GDM1 (cell line): Measurements from ENCODE around the gene SLC16A10.
"Not testable (repeated sequence)": the region's sequence is repeated elsewhere in the genome, so short reads cannot be mapped to it uniquely, and the experiment has no call there.

Source experiments
- DNase-seq: peaks from one replicate; lab custom pipeline; 2025; lab: John Stamatoyannopoulos, UW

Gene SLC16A10

DNA sequence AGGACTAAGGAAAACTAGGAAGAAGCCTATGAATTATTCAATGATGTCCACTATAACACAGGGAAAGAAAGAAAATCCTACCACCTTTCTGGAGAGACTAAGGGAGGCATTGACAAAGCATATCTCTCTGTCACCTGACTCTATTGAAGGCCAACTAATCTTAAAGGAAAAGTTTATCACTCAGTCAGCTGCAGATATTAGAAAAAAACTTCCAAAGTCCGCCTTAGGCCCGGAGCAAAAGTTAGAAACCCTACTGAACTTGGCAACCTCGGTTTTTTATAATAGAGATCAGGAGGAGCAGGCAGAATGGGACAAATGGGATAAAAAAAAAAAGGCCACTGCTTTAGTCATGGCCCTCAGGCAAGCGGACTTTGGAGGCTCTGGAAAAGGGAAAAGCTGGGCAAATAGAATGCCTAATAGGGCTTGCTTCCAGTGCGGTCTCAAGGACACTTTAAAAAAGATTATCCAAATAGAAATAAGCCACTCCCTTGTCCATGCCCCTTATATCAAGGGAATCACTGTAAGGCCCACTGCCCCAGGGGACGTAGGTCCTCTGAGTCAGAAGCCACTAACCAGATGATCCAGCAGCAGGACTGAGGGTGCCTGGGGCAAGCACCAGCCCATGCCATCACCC is 47.0 kb downstream of the SLC16A10 start:
- not testable (repeated sequence) for DNase-seq

DNA sequence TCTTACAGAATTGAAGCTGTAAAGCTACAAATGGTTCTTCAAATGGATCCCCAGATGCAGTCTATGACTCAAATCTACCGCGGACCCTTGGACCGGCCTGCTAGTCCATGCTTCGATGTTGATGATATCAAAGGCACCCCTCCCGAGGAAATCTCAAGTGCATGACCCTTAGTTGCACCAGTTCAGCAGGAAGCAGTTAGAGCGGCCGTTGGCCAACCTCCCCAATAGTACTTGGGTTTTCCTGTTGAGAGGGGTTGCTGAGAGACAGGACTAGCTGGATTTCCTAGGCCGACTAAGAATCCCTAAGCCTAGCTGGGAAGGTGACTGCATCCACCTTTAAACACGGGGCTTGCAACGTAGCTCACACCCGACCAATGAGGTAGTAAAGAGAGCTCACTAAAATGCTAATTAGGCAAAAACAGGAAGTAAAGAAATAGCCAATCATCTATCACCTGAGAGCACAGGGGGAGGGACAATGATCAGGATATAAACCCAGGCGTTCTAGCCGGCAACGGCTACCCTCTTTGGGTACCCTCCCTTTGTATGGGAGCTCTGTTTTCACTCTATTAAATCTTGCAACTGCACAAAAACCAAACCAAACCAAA is 50.3 kb downstream of the SLC16A10 start:
- not testable (repeated sequence) for DNase-seq

DNA sequence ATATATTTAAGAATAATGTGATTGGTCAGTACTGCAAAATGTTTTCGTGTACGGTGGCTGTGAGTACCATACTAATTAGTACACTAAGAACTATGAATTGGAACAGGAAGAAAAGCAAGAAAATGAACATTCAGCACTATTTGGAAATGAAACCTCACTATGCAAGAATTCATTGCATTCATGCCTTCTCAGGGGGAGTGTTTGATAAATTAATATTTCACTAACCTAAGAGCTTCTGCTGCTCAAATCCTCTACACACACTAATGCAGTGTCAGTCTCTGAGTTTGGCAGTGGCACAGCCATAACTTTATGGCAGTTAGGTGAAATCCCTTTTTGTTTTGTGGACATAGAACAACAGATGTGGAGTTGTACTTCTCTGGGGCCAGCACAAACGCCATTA is 60.1 kb downstream of the SLC16A10 start:
- DNase-seq, result no peak

DNA sequence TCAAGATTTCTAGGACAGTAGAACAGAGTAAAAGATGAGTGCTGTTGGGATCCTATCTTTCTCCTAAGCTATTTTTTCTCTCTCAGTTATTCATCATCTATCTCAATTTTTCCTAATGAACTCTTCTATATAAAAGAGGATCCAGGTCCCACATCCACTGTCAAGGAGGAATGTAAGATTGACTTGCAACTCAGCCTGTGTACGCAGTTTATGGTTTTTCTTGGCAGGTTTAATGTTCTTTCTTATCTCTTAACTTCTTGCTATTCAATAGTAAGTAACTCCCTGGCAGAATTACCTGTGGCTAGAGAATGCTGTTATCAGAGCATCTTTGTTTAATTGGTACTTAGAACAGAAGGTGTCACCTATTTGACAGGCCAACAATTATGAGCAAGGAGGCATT is 60.8 kb downstream of the SLC16A10 start:
- DNase-seq, result no peak

DNA sequence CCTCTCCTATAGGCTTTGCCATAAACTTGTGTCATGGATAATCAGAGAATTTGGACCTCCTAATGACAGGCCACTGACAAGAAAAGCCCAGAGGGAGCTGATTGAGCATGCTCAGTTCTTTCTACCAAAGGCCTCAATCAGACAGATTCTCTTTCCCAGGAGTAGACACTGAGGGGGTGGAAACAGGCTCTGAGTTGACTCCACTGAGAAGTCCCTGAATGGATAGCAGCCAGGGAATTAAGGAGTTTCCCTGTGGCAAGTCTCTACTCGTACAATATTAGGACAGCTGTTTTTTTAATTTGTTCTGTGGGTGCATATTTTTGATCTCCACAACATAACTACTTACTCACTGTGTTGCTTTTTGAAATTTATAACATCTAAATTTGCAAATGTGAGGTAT is 63.3 kb downstream of the SLC16A10 start:
- DNase-seq, result no peak

DNA sequence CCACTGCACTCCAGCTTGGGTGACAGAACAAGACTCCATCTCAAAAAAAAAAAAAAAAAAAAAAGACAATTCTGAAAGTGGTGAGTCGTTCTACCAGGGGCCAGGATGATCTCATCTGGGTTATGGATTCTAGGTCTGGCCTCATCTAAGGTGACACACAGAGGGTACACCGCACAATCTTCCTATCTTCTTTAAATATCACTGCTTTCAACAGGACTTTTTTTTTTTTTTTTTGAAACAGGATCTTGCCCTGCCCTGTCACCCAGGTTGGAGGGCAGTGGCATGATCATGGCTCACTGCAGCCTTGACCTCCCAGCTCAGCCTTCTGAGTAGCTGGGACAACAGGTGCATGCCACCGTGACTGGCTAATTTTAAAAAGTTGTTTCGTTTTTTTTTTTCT is 67.7 kb downstream of the SLC16A10 start:
- no peak for DNase-seq

DNA sequence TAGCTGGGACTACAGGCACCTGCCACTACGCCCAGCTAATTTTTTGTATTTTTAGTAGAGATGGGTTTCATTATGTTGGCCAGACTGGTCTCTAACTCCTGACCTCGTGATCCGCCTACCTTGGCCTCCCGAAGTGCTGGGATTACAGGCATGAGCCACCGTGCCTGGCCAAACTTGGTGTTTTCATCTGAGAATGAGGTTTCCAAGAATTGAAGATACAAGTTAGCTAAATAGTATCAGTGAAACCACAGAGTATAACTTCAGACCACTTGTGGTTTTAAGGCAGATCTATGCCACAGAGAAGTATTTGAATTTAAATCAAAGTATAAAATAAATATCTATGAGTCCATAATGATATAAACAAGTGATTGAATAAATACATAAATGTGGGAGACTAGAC is 70.1 kb downstream of the SLC16A10 start:
- DNase-seq, result no peak

DNA sequence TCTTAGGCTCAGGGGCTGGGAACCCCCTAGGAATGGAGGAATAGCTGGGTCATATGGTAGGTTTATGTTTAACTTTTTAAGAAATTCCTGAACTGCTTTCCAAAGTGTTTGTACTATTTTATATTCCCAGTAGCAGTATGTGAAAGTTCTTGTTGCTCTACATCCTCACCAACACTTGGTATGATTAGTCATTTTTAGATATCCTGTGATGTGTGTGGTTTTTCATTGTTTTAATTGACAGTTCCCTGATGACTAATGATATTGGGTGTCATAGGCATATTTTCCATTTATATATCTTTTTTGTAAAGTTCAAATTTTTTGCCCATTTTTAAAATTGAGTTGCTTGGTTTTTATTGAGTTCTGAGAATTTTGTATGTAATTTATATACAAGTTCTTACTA is 72.3 kb downstream of the SLC16A10 start:
- DNase-seq, result no peak

DNA sequence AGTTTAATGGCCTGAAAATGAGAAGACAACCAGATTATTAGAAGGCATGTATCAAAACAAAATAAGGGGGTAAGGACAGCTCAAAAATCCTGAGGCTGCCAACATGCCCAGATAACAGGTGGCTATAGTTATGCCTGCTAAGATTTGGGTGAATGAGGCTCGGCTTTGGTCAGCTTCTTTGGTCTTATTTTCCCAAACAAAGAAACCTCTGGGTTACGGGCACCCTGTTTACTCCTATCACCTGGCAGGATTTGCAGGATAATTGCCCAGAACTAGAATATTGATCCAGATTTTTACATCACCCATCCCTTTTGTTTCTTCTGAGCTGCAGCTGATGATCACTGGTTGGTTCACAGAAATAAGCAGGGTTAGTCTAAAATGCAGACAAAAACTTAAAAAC is 74.3 kb downstream of the SLC16A10 start:
- no peak for DNase-seq

DNA sequence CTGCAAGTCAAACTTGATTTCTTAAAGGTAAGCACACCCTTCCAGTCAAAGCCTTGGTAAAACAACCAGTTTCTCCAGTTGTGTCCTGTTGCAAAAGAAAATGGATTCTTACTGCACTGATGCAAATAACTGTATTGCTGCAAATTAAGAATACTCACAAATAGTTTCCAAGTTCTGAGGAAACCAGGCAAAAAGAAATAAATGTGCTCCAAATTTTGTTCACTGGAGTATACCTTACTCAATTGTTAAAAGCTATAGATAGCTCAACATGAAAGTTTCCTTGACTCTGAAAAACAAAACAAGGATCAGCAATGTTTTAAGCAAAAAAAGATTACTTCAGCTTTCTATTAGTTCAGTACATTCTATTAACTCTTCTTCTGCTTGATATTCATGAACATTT is 75.2 kb downstream of the SLC16A10 start:
- DNase-seq, result no peak

DNA sequence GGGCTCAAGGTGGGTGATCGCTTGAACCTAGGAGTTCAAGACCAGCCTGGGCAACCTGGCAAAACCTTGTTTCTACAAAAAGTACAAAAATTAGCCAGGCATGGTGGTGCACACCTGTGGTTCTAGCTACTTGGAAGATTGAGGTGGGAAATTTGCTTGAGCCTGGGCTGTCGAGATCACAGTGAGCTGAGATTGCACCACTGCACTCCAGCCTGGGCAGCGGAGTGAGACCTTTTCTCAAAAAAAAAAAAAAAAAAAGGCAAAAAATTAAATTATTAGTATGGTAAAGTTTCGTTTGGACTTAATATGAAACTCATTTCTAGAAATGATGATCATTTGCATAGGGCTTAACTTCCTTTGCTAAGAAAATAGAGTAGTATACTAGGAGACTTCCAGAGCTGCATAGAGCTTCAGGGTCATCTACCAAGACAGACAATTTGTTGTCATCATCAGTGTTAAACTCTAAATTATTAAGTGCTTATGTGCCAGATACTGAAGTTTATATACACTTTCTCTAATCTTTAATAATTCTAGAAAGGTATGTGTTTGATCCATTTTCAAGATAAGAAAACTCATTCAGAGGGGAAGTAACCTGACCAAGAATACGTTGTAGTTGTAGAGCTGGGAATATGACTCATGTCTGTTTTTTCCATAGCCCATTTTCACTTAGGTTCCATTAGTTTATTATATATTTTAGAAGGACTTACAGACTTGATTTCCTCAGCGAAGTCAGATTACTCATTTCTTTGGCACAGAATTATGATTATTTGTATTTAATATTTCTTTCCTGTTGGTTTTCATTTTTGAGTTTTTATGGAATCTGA is 84.5 kb downstream of the SLC16A10 start:
- no peak for DNase-seq

DNA sequence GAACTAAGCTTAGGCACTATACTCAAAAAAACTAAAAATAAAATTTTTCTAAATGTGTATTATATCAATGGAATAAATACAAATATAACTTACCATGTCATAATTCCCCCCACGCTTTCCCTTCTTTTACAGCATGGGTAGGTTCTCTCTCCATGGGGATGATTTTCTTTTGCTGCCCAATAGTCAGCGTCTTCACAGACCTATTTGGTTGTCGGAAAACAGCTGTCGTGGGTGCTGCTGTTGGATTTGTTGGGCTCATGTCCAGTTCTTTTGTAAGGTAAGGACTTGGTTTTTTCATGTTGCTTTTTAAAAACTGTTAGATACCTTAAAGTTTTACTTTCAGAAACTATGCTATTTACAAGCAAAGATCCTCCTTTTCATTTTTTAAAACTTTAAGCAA is 85.3 kb downstream of the SLC16A10 start:
- DNase-seq, result no peak

DNA sequence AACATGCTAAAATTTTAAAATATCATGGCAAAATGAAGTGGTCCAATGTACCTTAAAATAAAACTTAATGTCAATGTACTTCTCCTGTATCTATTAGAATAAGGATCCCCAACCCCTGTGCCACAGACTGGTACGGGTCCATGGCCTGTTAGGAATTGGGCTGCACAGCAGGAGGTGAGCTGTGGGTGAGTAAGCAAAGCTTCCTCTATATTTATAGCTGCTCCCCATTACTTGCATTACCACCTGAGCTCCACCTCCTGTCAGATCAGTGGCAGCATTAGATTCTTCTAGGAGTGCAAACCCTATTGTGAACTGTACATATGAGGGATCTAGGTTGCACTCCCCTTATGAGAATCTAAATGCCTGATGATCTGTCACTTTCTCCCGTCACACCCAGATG is 86.0 kb downstream of the SLC16A10 start:
- no peak for DNase-seq

DNA sequence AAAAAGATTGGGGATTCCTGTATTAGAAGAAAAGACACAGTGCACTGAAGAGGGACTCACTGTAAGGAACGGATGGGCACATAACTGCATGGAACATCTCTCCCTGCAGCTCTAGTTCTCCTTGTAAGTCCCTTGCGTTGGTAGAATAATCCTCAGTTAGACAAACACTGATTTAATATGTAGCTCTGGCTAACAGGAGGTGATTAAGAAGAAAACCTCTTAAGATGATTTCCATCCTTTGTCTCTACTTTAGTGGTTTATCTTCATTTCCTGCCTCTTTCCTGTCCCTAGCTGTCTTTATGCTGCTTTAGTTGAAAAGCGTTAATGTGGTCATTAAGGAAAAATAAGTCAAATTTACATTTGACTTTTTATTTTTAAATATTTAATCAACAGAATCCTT is 86.6 kb downstream of the SLC16A10 start:
- no peak for DNase-seq

DNA sequence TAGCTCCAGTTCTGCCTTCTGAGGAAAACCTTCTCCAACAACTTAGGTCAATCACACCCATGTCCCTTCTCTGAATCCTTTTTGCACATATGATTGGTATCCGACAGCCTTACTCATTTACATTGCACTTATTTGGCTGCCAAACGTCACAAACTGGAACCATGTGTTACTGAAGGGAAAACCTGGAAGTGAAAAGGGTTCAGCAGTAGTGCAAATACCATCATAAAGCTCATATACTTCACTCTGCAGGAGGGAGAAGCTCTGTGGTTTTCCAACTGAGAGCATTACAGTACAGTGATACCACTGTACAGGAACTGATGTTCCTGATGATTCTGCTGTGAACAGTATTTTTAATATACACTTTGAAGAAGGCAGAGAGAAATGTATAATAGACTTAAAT is 87.8 kb downstream of the SLC16A10 start:
- DNase-seq, result no peak

DNA sequence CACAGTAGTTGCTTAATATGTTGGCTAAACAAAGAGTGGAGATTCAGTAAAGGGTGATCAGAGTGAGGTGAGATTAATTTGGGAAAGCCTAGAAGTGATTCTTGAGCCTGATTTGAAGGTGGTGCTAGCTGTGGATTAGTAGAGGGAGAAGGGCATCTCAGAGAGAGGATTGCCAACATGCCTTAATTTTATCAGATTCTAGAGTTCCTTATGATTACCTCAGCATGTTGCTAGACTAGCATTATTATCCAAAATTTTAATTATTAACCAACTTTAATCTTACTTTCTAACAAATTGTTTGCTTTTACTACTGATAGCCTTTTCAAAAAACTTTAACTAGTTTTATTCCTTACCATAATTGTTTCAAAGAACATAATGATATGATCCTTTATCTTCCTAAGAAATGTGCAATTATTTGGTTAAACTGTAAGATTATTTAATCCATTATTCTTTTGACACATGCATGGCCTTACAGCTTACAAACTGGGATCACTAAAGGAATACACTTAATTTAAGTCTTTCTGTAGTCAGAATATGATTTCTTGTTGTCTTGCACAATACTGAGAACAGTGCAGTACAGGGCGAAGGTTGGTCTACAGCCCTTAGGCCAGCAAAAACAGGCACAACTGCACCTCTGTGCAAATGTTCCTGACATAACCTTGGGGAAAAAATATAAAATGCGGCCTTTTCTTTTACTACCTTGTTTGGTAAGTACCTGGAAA is 88.9 kb downstream of the SLC16A10 start:
- no peak for DNase-seq

DNA sequence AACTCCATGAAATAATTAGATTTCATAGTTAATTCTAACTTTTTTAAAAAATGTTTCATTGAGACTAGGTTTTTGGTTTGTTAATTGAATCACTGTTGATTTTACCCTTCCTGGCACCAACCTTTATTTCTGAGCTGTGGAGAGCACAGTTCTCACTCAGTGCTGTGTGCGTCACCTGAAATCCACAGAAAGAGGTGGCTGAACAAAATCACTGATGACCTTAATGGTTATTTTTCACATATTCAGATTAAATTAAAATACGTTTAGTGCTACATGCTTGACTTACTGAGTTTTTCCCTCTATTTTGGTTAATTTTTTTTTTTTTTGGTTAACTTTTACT is 89.4 kb downstream of the SLC16A10 start:
- DNase-seq, result no peak

DNA sequence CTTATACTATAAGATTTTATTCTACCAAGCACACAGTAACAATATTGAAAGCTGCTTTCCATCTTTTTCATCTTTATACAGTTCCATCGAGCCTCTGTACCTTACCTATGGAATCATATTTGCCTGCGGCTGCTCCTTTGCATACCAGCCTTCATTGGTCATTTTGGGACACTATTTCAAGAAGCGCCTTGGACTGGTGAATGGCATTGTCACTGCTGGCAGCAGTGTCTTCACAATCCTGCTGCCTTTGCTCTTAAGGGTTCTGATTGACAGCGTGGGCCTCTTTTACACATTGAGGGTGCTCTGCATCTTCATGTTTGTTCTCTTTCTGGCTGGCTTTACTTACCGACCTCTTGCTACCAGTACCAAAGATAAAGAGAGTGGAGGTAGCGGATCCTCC is 89.8 kb downstream of the SLC16A10 start:
- no peak for DNase-seq

DNA sequence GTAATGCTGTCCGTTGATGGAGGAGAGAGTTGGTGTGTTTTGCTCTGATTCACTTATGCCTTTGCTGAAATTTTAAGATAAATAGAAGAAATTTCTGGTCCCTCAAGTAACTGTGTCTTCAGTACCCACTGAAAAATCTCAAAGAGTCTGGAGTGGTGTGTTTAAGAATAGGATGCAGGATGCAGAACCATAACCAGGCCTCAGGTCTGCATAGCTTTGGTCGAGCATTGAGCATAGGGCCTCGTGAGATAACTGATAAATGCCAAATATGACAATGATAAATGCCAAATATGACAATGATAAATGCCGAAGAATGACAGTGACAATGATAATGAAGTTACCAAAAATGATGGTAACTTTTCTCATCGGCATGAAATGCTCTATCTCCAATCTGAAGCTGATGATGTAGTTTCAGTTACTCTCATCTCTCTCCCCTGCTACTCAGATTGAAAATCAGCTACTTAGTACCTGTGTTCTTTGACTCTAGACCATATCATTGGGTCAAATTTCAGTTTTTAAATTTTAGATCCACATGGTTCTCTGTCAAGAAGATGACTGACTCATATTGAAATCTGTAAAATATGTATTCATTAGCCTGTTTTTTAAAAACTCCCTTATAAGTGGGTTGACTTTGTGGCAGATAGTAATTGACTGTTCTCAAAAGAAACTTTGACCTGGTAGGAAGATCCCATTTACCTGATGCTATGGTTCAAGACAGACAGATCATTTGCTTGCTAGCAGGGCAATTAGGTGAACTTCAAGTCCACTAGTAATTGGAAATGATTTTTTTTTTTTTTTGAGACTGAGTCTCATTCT is 96.6 kb downstream of the SLC16A10 start:
- no peak for DNase-seq

DNA sequence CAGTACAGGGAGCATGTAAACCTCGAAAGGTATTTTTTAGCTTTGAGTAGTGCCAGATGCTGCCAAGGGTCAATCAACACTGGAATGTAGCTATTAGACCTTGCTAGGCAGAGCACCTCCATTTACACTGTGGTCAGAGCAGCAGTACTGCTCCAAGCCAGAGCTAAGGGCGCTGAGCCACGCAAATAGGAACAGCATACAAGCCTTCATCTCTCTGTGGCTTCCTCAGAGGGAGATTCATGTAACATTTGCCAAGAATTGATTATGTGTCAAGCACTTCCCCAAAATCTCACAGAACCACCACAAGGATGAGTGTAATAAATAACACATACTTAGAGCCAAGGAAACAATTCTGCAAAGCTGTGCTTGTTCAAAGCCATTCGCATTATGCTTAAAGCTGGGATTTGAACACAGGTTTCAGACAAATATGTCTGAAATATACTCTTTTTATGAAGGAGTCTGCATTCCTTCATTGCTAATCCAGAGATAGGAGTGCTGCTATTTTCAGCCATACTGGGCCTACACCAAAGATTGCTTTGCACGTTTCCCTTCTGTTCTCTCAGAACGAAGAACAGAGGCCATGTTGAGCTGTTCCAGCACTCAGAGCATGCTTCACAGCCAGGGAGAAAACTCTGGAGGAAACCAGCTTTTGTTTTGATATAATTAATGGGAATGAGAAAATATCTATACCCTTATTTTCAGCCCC is 97.7 kb downstream of the SLC16A10 start:
- DNase-seq, result peak; percentile 37

DNA sequence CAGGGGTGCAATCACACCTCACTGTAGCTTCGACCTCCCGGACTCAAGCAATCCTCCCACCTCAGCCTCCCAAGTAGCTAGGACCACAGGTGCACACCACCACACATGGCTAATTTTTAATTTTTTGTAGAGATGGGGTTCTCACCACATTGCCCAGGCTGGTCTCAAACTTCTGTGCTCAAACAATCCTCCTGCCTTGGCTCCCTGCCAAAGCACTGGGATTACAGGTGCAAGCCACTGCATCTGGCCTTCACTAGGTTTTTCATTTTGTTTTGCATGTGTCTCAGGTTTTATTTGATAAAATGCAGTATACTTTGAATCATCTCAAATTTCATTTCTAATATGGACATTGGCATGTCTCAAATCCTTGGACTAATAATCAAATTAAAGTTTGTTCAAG is 98.7 kb downstream of the SLC16A10 start:
- no peak for DNase-seq
